Activated B cell treated with CpG ODN at 0.5 μM for 24 hours (primary cell): ENCODE data around the gene CNTLN. TPM values are rescaled to one million over a fixed set of nuclear protein-coding genes. Genes with fewer than 3 reads are reported as not detected.

Experiments
- ATAC-seq: fragments of 200-7000 bp; cut with Tn5 transposase; one replicate; pipeline ENCODE4 v1.10.0; 2021; ENCODE audit warnings: low read depth, mild to moderate bottlenecking, moderate library complexity
- CTCF ChIA-PET: fragments of 350-600 bp; sonication (Branson Sonifier 250); formaldehyde crosslinking; loops from one replicate; lab custom pipeline; 2021; ENCODE audit warnings: antibody characterized with exemption; lab: Charles Lee
- POLR2A ChIA-PET: fragments of 350-600 bp; sonication (Branson Sonifier 250); formaldehyde crosslinking; loops from one replicate; lab custom pipeline; 2021; ENCODE audit warnings: antibody characterized with exemption; lab: Charles Lee
- DNase-seq: peaks from one replicate; pipeline ENCODE4 v3.0.0; 2022
- H3K27ac Mint-ChIP-seq: one replicate; pipeline ENCODE4 v1.8.0; 2020; ENCODE audit warnings: mixed read lengths
- H3K27me3 Mint-ChIP-seq: one replicate; pipeline ENCODE4 v1.8.0; 2021; ENCODE audit warnings: mixed read lengths
- H3K36me3 Mint-ChIP-seq: one replicate; pipeline ENCODE4 v1.8.0; 2021; ENCODE audit warnings: low read depth, mixed read lengths
- H3K4me1 Mint-ChIP-seq: one replicate; pipeline ENCODE4 v1.8.0; 2021; ENCODE audit warnings: mixed read lengths
- H3K4me3 Mint-ChIP-seq: one replicate; pipeline ENCODE4 v1.8.0; 2020; ENCODE audit warnings: mild to moderate bottlenecking, mixed read lengths
- H3K9me3 Mint-ChIP-seq: one replicate; pipeline ENCODE4 v1.8.0; 2020; ENCODE audit warnings: mixed read lengths
- intact Hi-C: fragments of 100-400 bp; cut with micrococcal nuclease; formaldehyde crosslinking; loops from one replicate; pipeline ENCODE4 v1.15.1; 2024
- total RNA-seq: library from RNA; stranded (reverse); gene quantifications from 2 replicates; pipeline ENCODE4 v1.2.3, GENCODE V29; 2022
- TF ChIP-seq, protein P1 (sequence below): fragments of 200-600 bp; IDR thresholded peaks from one replicate; pipeline ENCODE4 v1.8.0; 2022; ENCODE audit warnings: antibody characterized with exemption, mild to moderate bottlenecking

Gene CNTLN
- total RNA-seq, 1 donor from 2014 or later = 0.38 TPM

DNA sequence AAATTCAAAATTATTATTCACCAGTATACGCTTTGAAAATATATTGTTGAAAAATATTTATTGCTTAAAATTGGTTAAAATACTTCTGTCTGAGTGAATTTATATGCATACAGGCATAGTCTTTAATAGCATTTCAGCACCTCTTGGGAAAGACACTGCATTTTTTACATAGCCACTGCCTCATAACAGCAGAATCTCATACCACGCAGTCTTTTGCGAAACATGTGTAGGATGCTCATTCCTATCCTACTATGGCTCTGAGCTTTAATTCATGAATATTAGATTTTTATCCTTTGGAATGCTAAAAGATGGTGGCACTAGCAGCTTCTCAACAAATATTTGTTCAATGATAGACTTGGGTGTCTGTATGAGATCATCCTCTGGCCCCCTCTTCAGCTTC is 350.1 kb downstream of the CNTLN start:
- H3K4me3 Mint-ChIP-seq = no peak overlapping the region
- ATAC-seq = no peak

DNA sequence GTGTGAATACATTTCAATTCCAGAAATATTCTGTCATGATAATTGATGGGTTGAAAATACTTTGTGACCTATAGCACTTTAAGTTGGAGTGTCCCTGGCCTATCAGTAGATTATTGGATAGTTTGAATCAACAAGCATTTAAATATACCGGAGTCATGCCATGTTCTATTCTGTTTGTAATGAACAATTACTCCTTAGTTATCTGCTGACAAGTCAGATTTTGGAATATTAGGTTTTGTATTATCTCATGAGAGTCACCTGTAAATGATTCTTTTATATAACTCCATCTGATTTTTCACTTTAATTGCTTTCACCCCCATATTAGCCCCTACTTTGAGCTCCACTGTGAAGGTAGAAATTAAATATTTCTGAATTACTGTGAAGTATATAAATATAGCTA is 351.6 kb downstream of the CNTLN start:
- no peak overlapping the region for H3K4me3 Mint-ChIP-seq
- H3K4me1 Mint-ChIP-seq = no peaks in the 10 kb centered on the region
- ATAC-seq = no peak
- intact Hi-C loops = no loop called here
- H3K36me3 Mint-ChIP-seq = no peaks in the 10 kb centered on the region
- POLR2A ChIA-PET = no interaction called here
- CTCF ChIA-PET = no interaction called here
- H3K27me3 Mint-ChIP-seq = no peaks in the 10 kb centered on the region
- DNase-seq = no peak
- TF ChIP-seq, protein P1, sequence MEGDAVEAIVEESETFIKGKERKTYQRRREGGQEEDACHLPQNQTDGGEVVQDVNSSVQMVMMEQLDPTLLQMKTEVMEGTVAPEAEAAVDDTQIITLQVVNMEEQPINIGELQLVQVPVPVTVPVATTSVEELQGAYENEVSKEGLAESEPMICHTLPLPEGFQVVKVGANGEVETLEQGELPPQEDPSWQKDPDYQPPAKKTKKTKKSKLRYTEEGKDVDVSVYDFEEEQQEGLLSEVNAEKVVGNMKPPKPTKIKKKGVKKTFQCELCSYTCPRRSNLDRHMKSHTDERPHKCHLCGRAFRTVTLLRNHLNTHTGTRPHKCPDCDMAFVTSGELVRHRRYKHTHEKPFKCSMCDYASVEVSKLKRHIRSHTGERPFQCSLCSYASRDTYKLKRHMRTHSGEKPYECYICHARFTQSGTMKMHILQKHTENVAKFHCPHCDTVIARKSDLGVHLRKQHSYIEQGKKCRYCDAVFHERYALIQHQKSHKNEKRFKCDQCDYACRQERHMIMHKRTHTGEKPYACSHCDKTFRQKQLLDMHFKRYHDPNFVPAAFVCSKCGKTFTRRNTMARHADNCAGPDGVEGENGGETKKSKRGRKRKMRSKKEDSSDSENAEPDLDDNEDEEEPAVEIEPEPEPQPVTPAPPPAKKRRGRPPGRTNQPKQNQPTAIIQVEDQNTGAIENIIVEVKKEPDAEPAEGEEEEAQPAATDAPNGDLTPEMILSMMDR = no peak
- H3K9me3 Mint-ChIP-seq = no peaks in the 10 kb centered on the region
- H3K27ac Mint-ChIP-seq = no peak overlapping the region

More for the DNA sequence above, 350.1 kb downstream of the CNTLN start:
- H3K36me3 Mint-ChIP-seq = no peaks in the 10 kb centered on the region
- CTCF ChIA-PET = no interaction called here
- H3K9me3 Mint-ChIP-seq = no peaks in the 10 kb centered on the region
- POLR2A ChIA-PET = no interaction called here
- H3K4me1 Mint-ChIP-seq = no peaks in the 10 kb centered on the region
- TF ChIP-seq, protein P1 = no peak
- intact Hi-C loops = no loop called here
- H3K27me3 Mint-ChIP-seq = no peaks in the 10 kb centered on the region
- no peak for DNase-seq
- H3K27ac Mint-ChIP-seq = no peak overlapping the region

DNA sequence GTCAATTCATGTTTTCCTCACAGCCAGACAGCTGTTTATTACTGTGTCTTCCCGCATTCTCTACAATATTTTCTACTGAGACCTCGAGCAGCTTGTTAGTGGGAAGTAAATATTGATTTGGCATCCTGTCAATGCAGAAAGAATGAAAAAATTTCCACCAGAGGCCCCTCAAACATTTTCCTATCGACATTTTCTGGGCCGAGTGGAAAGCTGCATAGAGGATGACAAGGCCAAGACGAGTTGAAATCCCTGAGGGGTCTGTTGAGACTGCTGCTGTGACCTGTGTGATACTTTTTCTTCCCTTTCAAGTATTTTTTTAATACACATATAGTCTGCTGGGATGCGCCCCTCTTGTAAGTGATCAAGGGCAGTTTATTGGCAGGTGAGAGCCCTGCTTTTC is 352.6 kb downstream of the CNTLN start:
- no peak for DNase-seq
- intact Hi-C loops = no loop called here
- Mint-ChIP-seq H3K4me3 (no peak overlapping the region), H3K9me3 (no peaks in the 10 kb centered on the region), H3K4me1 (no peaks in the 10 kb centered on the region), H3K36me3 (no peaks in the 10 kb centered on the region), H3K27me3 (no peaks in the 10 kb centered on the region), H3K27ac (no peak overlapping the region)
- no peak for ATAC-seq
- POLR2A ChIA-PET = no interaction called here
- TF ChIP-seq, protein P1 = no peak
- CTCF ChIA-PET = no interaction called here

DNA sequence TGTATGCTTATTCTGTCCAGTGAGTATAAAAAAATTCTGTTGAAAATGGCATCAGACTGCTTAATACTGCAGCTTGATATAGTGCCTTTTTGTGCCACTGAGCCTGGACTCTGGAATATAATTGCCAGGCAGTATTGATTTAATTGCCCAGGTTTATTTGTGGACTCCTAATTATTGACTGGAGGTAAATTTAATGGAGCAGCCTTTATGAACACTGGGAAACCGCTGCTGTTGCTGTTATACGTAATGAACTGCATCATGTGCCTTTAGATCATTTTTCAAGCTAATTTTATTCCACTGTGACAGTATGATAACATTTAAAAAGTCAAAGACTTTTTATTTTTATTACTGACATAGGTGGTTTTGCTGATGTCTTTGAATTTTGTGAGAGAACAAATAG is 353.8 kb downstream of the CNTLN start:
- Mint-ChIP-seq H3K27ac (no peak overlapping the region), H3K36me3 (no peaks in the 10 kb centered on the region), H3K4me1 (no peaks in the 10 kb centered on the region), H3K4me3 (no peak overlapping the region), H3K9me3 (no peaks in the 10 kb centered on the region), H3K27me3 (no peaks in the 10 kb centered on the region)
- DNase-seq (no peak), ATAC-seq (no peak)
- TF ChIP-seq, protein P1 = no peak
- intact Hi-C loops = no loop called here
- POLR2A ChIA-PET = no interaction called here
- CTCF ChIA-PET = no interaction called here

DNA sequence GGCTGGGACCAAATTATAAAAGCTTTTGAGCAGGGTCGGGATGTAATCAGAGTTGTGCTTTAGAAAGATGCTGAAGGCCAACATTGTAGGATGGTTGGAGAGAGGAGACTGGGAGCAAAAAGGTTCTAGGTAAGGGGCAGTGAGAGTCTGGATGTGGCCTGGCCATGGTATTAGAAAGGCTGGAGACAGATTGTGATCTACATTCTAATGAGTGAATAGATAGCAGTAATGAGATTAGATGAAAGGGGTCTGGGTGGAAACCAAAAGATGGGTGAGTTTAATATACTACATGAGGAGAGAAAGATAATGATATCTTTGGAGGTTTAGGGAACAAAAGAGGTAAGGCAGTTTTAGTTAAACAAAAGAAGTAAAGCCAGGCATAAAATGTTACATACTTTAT is 355.3 kb downstream of the CNTLN start:
- Mint-ChIP-seq H3K36me3 (no peaks in the 10 kb centered on the region), H3K4me1 (no peaks in the 10 kb centered on the region), H3K4me3 (no peak overlapping the region), H3K27ac (no peak overlapping the region), H3K9me3 (no peaks in the 10 kb centered on the region), H3K27me3 (no peaks in the 10 kb centered on the region)
- intact Hi-C loops = no loop called here
- ChIA-PET POLR2A (no interaction called here), CTCF (no interaction called here)
- TF ChIP-seq, protein P1 = no peak
- DNase-seq (no peak), ATAC-seq (no peak)
